SH-SY5Y (cell line): ENCODE results near the gene SLC40A1.

Experiments
- GATA2 ChIP-seq: IDR thresholded peaks from 2 replicates; pipeline ENCODE4 v1.6.1; 2011; ENCODE audit warnings: mild to moderate bottlenecking, low read depth, low read length
- GATA3 ChIP-seq: IDR thresholded peaks from 2 replicates; pipeline ENCODE4 v1.6.1; 2011; ENCODE audit warnings: low read depth, mild to moderate bottlenecking, low read length, moderate library complexity

Gene SLC40A1

GRCh38 chr2:189609853-189610252, 29.3 kb upstream of the SLC40A1 start:
- TF ChIP-seq GATA3 (no peak), GATA2 (no peak)

- TF ChIP-seq GATA2 (no peak), GATA3 (no peak)
These were observed 28.8 kb upstream of the SLC40A1 start for GRCh38 chr2:189609423-189609816.

GRCh38 chr2:189608795-189609422, 28.3 kb upstream of the SLC40A1 start:
- TF ChIP-seq GATA2, result no peak
- no peak for TF ChIP-seq GATA3

- no peak for TF ChIP-seq GATA3
- TF ChIP-seq GATA2, result no peak
These were observed 27.6 kb upstream of the SLC40A1 start for GRCh38 chr2:189608170-189608569.

- TF ChIP-seq GATA3, result no peak
- TF ChIP-seq GATA2, result no peak
These were observed 21.6 kb upstream of the SLC40A1 start for GRCh38 chr2:189602233-189602632.

- TF ChIP-seq GATA3, result no peak
- no peak for TF ChIP-seq GATA2
These were observed 20.5 kb upstream of the SLC40A1 start for GRCh38 chr2:189601043-189601442.

GRCh38 chr2:189599245-189599644, 18.7 kb upstream of the SLC40A1 start:
- TF ChIP-seq GATA3 (no peak), GATA2 (no peak)

- TF ChIP-seq GATA2, result no peak
- TF ChIP-seq GATA3, result no peak
These were observed 14.8 kb upstream of the SLC40A1 start for GRCh38 chr2:189595417-189595816.

- TF ChIP-seq GATA3, result no peak
- no peak for TF ChIP-seq GATA2
These were observed 13.7 kb upstream of the SLC40A1 start for GRCh38 chr2:189594305-189594704.

GRCh38 chr2:189593115-189593514, 12.5 kb upstream of the SLC40A1 start:
- TF ChIP-seq GATA3 (no peak), GATA2 (no peak)

- TF ChIP-seq GATA3 (no peak), GATA2 (no peak)
These were observed 11.9 kb upstream of the SLC40A1 start for GRCh38 chr2:189592353-189592984.

- no peak for TF ChIP-seq GATA2
- no peak for TF ChIP-seq GATA3
These were observed 7.2 kb upstream of the SLC40A1 start for GRCh38 chr2:189587780-189588179.

- TF ChIP-seq GATA3 (no peak), GATA2 (no peak)
These were observed 4.7 kb upstream of the SLC40A1 start for GRCh38 chr2:189585226-189585756.

- TF ChIP-seq GATA2, result no peak
- no peak for TF ChIP-seq GATA3
These were observed 4.1 kb upstream of the SLC40A1 start for GRCh38 chr2:189584686-189585085.
